GM18867 (cell line): ENCODE measurements around the gene FOXK2.

Source experiments
- ATAC-seq: cut with Tn5 transposase; IDR thresholded peaks from one replicate; pipeline ENCODE4 v1.9.1; 2021; ENCODE audit warnings: mild to moderate bottlenecking, moderate library complexity; ENCODE audit not compliant: unreplicated experiment

The FOXK2 gene

DNA sequence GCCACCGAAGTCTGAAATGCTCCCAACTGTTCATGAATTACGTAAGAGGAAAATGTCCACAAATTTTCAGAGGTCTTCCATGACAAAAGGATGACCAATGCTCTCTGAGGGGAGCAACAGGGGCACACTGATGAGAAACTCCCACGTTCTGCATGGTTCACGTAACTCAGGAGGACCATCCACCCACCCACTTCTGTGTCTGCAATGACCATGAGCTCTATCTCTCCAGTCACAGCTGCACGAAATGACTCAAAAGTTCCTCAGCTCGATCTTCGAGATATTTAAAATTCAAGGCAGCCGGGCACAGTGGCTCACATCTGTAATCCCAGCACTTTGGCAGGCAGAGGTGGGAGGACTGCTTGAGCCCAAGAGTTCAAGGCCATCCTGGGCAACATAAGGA lies 112.9 kb downstream of the FOXK2 start:
- no peak for ATAC-seq

DNA sequence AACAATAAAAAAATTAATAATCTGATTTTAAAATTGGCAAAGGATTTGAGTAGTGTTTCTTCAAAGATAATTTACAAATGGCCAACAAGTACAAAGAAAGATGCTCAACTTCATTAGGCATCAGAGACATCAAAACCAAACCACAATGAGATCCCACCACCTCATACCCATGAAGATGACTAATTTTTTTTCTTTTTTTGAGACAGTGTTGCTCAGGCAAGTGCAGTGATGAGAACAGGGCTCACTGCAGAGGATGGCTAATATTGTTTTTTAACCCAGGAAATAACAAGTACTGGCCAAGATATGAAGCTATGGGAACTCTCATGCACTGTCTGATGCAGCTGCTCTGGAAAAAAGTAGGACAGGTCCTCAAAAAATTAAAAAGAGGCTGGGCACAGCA lies 113.8 kb downstream of the FOXK2 start:
- no peak for ATAC-seq

DNA sequence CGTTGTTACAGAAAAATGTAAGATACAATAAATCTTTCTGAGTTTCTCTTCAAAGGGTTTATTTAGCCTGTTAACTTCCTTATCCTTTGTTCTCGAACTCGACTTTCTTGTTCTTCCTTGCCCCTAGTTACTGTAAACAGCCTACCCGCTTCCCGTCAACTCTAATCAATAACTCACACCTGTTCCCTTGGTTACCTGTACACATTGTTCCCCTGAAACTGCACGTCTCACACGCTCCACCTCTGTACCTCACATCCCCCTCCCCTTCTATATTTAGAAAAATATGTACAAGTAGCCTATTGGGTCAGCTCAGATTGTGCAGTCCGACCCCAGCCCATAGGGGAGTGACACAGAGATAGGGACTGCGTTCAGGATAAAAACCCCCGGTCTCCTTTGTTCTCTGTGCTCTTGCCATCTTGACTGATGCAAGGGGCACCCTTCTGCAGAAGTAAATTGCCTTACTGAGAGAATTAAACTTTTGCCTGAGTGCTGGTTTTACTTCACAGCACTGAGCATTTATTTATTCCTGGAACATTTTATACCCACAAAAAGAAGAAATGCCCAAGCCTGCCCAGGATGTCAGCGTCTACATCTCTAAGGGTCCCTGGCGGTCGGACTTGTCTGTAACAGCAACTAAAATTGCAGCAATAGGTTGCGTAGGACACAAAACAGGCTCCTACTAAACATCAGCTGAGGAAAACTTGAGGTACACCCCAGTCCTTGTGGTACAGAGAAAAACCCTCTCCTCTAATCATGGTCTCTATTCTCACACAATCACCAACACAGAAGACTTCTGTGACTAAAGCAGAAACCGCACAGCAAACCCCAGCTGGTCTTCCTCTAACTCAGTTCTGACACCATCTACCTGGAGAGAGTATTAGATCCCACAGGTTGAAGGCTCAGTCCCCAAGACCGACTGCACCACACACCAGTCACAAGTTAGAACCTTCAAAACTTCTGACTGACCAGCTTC lies 117.4 kb downstream of the FOXK2 start:
- no peak for ATAC-seq

DNA sequence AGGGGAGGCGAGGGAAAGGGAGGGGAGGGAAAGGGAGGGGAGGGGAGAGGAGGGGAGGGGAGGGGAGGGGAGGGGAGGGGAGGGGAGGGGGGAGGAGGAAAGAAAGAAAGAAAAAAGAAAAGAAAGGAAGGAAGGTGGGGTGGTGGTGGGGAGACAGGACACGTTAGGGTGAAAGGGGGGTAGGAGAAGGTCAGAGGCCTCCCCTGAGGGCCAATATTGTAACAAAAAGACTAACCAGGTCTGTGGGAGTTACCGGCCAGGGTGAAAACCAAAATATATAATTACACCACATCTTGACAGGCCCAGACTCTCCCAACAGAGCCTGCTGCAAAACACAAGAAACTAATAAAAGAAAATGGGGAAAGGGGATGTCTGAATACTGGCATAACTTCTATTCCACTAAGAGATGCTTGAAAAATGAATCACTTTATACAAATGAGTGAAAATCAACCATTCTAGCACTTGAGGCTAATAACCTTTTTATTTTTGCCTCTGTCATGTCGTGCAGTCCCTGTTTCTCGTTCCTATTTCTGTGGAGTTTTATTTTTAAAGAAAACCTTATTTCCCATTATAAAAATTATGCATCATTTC lies 118.7 kb downstream of the FOXK2 start:
- ATAC-seq = no peak

DNA sequence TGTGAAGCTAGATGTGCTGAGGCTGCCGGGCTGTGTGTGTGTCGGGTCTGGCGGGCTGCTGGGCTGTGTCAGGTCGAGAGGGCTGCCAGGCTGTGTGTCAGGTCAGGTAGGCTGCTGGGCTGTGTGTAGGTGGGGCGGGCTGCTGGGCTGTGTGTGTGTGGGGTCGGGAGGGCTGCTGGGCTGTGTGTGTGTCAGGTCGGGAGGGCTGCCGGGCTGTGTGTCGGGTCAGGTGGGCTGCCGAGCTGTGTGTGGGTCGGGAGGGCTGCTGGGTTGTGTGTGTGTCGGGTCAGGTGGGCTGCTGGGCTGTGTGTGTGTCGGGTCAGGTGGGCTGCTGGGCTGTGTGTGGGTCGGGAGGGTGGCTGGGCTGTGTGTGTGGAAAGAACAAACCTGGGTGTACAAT lies 120.1 kb downstream of the FOXK2 start:
- ATAC-seq = no peak

DNA sequence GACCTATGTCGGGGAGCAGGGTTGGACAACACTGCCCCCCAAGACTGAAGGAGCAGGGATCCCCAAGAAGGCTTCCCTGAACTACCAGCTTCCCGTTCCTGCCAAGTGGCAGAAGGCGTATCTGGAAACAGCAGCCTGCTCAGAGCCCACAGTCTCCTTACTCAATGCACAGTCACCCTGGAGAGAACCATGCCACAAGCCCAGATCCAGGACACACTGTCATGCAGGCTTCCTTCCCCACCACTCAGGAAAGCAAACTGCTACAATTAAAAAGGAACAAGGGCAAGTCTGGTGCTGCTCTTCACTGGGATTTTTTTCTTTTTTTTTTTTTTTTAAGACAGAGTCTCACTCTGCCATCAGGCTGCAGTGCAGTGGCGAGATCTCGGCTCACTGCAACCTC lies 120.5 kb downstream of the FOXK2 start:
- ATAC-seq = no peak

DNA sequence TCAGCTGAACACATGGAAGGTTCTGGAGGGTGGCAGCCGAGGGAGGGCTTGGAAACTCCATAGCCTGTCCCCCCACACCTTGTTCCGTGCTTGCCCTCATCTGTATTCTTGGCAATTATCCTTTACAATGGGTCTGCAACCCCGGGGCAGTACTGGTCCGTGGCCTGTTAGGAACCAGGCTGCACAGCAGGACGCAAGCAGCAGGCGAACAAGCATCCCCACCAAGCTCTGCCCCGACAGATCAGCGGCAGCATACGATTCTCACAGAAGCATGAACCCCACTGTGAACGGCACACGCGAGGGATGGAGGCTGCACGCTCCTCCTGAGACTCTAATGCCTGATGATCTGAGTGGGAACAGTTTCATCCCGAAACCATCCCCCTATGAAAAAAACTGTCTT lies 122.5 kb downstream of the FOXK2 start:
- no peak for ATAC-seq

DNA sequence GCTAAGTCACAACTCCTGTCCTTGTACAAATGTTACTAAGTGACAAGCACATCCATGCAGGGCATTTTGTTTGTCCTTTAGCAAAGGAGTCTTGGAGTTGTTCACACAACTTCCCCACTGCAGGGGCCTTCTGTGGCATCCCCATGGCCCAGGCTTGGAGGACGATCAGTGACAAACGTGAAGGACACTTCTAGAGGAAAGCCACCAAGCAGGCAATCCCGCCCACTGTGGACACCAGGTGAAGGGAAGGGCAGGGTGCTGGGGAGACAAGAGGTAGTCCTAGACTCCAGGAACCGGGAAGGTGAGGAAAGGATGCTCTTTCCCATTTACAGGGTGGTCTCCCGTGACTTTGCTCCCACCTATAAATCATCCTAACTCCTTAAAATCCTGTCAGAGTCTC lies 124.6 kb downstream of the FOXK2 start:
- ATAC-seq = no peak

DNA sequence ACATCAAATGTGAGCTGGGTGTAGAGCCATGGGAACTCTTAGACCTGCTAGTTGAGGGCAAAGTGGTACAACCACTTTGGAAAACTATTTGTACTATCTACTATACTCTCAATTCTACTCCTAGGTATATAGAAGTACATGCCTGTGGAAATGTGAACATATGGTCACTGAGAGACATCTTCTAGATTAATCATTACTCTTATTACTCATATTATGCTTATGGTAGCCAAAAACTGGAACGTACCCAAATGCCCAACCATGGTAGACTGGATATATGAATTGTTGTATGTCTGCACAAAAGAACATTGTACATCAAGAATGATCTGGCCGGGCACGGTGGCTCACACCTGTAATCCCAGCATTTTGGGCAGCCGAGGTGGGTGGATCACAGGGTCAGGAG lies 126.0 kb downstream of the FOXK2 start:
- no peak for ATAC-seq

DNA sequence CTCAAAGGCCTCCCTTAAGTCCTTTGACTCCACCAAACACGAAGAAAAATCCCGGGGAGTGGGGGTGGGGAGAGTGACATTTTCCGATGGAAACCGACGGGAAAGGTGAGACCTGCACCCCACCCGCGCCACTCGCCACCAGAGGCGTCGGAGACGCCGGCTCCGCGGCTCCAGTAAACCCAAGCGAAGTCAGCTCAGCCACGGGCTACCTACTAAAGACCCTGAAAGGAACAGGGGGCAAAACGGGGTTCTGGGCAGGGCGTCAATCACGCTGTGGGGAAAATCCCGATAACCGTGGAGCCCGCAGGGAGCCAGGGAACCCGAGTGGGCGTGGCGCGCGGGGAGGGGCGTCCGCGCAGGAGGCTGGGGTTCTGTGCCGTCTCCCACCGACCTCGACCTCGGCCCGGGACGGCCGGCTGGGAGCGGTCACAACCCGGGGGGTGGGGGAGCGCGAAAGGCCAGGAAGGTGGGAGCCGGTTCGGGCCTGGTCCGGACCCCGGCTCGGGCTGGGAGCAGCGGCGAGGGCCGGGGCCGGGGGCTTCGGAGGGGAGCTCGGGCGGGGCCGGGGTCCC lies 128.1 kb downstream of the FOXK2 start:
- ATAC-seq = peak; percentile 14

DNA sequence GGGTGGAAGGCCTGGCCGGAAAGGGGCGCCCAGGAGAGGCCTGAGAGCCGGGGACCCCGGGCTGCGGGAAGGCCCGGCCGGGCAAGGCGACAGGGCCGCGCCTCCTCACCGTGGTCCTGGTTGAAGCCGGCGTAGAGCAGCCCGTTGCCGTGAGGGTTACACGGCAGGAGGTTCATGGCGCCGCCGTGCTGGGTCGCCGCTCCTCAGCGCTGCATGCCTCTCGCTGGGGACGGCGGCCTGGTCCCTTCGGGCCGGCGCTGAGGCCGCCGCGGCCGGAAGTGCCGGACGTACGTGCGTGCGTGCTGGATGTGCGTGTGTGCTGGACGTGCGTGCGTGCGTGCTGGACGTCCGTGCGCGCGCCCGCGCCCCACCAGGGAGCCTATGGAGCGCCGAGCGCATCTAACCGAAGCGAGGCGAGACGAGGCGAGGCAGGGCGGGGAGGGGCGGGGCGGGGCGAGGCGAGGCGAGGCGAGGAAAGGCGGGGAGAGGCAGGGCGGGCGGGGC lies 128.7 kb downstream of the FOXK2 start, which contains the start of gene WDR45B:
Gene WDR45B, minus strand, starts transcription at position 280 of the 504 bp plus-strand sequence. Its CDS starts 104 bp downstream, at position 176.
- peak; percentile 79 for ATAC-seq

DNA sequence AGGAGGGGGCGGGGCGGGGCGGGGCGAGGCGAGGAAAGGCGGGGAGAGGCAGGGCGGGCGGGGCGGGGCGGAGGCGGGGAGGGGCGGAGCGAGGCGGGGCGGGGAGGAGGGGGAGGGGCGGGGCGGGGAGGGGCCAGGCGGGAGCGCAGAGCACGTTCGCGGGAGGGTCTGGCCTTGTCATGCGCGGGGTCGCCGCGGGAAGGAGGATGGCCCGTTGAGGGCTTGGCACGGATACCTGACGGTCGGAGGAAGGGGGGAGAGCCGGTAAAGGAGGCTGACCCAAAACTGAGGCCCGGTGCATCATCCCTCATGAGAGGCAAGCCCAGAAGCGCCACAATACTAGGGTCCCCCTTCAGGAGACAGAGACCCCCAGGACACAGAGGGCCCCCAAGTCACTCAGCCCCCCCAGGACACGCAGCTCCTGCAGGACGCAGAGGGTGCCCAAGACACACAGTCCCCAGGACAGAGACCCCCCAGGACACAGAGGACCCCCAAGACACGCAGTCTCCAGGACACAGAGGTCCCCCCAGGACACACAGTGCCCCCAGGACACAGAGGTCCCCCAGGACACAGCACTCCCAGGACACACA lies 129.3 kb downstream of the FOXK2 start:
- ATAC-seq = no peak

DNA sequence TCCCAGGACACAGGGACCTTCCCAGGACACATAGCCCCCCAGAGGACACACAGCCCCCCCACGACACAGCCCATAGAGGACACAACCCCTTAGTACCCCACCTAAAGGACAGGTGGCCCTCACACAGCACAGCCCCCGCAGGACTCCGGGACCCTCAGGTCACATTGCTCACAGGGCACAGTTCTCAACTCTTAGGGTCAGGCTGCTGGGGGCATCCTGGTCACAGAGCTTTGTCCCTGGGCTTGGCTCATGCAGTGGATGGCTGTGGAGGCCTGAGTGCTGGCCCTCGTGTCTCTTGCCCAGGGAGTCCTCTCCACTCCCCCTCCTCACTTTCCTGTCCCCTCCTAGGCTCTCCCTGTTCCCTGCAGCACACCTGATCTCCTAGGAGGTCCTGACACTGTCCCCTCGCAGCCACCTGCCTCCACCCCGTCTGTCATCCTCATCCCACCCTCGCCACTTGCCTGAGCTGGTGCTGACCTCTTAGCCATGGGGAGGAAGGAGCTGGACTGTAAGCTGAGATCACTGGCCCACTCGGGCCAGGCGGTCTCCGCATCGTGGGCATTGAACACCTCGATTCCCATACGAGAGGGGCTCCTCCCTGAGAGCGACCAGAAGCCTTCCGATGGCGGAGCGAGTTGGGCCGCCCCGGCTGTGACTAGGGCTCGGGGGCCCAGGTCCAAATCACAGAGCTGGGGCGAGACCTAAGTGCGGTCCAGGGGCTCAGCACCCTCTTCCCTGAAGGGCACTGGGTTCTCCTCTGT lies 130.1 kb downstream of the FOXK2 start:
- ATAC-seq = no peak

DNA sequence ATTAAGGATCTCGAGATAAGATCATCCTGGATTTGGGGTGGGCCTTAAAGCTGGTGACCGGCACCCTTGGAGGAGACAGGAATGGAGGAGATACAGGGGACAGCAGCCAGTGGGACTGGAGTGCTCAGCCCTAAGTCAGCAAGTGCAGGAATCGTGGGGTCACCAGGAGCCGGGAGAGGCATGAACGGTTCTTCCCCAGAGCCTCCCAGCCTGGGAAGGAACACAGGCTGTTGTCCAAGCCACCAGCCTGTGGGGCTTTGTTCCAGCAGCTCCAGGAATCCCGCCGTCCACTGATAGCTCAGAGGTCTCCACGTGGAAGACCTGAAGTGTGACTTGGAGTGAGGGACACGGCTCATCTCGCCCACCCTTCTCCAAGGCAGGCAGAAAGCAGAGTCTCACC lies 131.2 kb downstream of the FOXK2 start:
- no peak for ATAC-seq

DNA sequence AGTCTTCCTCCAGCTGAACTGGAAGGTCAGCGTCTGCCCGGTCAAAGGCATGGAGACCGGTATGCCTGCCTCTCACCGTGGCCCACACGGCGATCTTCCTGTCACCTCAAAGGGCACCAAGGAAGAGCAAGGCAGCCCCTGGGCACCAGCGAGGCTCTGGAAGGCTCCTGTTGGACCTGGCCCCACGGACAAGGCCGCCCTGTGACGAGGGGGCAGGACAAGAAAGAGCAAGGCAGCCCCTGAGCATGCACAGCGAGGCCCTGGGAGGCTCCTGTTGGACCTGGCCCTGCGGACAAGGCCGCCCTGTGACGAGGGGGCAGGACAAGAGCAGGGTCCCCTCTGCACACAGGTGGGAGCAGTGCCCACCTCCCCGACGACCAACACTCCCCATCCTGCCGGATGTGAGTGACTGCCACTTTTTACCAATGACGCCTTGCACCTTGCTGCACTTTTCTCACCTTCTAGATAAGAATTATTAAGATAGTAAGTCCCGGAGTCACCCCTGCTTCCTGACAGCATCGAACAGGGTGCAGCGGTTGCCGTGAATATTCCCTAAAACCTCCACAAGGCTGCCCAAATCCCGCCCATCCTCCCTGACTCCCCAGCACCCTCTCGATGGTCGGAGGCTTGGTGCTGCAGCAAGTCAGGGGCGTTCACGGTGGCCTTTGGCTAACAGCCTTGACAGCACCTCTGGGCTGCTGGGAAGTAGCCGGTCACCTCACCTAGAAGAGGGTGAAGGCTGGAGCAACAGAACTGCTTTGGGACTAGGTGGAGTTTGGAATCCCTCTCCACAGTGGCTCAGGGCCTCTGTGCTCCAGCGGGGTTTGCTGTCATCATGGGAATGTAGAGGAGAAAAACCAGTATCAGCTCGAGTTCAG lies 134.4 kb downstream of the FOXK2 start:
- ATAC-seq = no peak
